Activated CD4-positive, alpha-beta T cell treated with anti-CD3 and anti-CD28 coated beads, Interleukin-2, amount 50 U/mL, for 1 hour (primary cell): ENCODE measurements around the gene MORC3.
"Not testable (repeated sequence)": the region's sequence is repeated elsewhere in the genome, so short reads cannot be mapped to it uniquely, and the experiment has no call there.

ENCODE experiments used
- DNase-seq: peaks from one replicate; pipeline ENCODE4 v3.0.0-alpha.2; 2020

The MORC3 gene

GRCh38 chr21:36323032-36323431 is 3.0 kb downstream of the MORC3 start:
- DNase-seq, result no peak

- no peak for DNase-seq
Observed at GRCh38 chr21:36325373-36326010, 5.5 kb downstream of the MORC3 start.

- peak; percentile 51 for DNase-seq
Observed at GRCh38 chr21:36330904-36331303, 10.9 kb downstream of the MORC3 start.

GRCh38 chr21:36337099-36337509 is 17.1 kb downstream of the MORC3 start:
- DNase-seq, result no peak

- DNase-seq, result no peak
Observed at GRCh38 chr21:36338975-36339374, 19.0 kb downstream of the MORC3 start.

- DNase-seq, result not testable (repeated sequence)
Observed at GRCh38 chr21:36342581-36342980, 22.6 kb downstream of the MORC3 start.

- no peak for DNase-seq
Observed at GRCh38 chr21:36344931-36345330, 24.9 kb downstream of the MORC3 start.

GRCh38 chr21:36347278-36347961 is 27.4 kb downstream of the MORC3 start:
- no peak for DNase-seq

- DNase-seq, result no peak
Observed at GRCh38 chr21:36347962-36348328, 27.9 kb downstream of the MORC3 start.

GRCh38 chr21:36349315-36349714 is 29.3 kb downstream of the MORC3 start:
- no peak for DNase-seq

GRCh38 chr21:36350282-36350910 is 30.4 kb downstream of the MORC3 start:
- no peak for DNase-seq

GRCh38 chr21:36354918-36355680 is 35.1 kb downstream of the MORC3 start:
- no peak for DNase-seq

- DNase-seq, result no peak
Observed at GRCh38 chr21:36355868-36356267, 35.9 kb downstream of the MORC3 start.

GRCh38 chr21:36359185-36359584 is 39.2 kb downstream of the MORC3 start:
- DNase-seq, result no peak

GRCh38 chr21:36369064-36369685 is 49.2 kb downstream of the MORC3 start:
- no peak for DNase-seq

- no peak for DNase-seq
Observed at GRCh38 chr21:36375994-36376393, 56.0 kb downstream of the MORC3 start.

GRCh38 chr21:36377391-36377842 is 57.4 kb downstream of the MORC3 start:
- DNase-seq, result no peak

- no peak for DNase-seq
Observed at GRCh38 chr21:36379251-36379650, 59.3 kb downstream of the MORC3 start.

GRCh38 chr21:36381841-36382589 is 62.0 kb downstream of the MORC3 start:
- no peak for DNase-seq

- DNase-seq, result not testable (repeated sequence)
Observed at GRCh38 chr21:36382722-36383121, 62.7 kb downstream of the MORC3 start.

- no peak for DNase-seq
Observed at GRCh38 chr21:36384885-36385232, 64.9 kb downstream of the MORC3 start.
